GM10266 (cell line): ENCODE measurements around the gene LATS2.

Source experiments
- DNase-seq: peaks from one replicate; pipeline ENCODE4 v3.0.0; 2012; ENCODE audit errors: extremely low spot score
- CTCF ChIP-seq: IDR thresholded peaks from 2 replicates; pipeline ENCODE4 v1.5.1; 2012; ENCODE audit warnings: mild to moderate bottlenecking, low read depth; ENCODE audit not compliant: control insufficient read depth, insufficient read depth; ENCODE audit errors: missing control alignments

LATS2 gene

GRCh38 chr13:20991741-20992520 is 69.5 kb downstream of the LATS2 start:
- no peak for DNase-seq
- no peak for TF ChIP-seq CTCF

- TF ChIP-seq CTCF = no peak
- DNase-seq = no peak
Observed at GRCh38 chr13:20990910-20991525, 70.4 kb downstream of the LATS2 start.

- no peak for DNase-seq
- no peak for TF ChIP-seq CTCF
Observed at GRCh38 chr13:20989656-20990321, 71.6 kb downstream of the LATS2 start.

- peak; percentile 8 for DNase-seq
- no peak for TF ChIP-seq CTCF
Observed at GRCh38 chr13:20988909-20989655, 72.3 kb downstream of the LATS2 start.

GRCh38 chr13:20988033-20988908 is 73.1 kb downstream of the LATS2 start:
- DNase-seq = peak; percentile 11
- no peak for TF ChIP-seq CTCF

- DNase-seq = no peak
- TF ChIP-seq CTCF = no peak
Observed at GRCh38 chr13:20987599-20987998, 73.8 kb downstream of the LATS2 start.
